ENCODE measurements around the gene EIF3L. TPM values are rescaled to one million over a fixed set of nuclear protein-coding genes. Genes with fewer than 3 reads are reported as not detected.
"Not testable (repeated sequence)": the region's sequence is repeated elsewhere in the genome, so short reads cannot be mapped to it uniquely, and the experiment has no call there.

The EIF3L gene
- 312 to 325 TPM (median 323 TPM) in 3 replicates for total RNA-seq
- long read RNA-seq, transcript EIF3L-203 (13 exons, 3,220 nt), result major isoform, 308 of 331 reads
- long read RNA-seq, partial matches to known transcripts, result 9 of 331 reads
- long read RNA-seq, other reads (novel, unspliced or antisense), result 12 of 331 reads

GRCh38 chr22:37849089-37849751 lies at the start of gene EIF3L:
Gene EIF3L (plus strand): TSS chr22:37849419. CDS start chr22:37849450, 31 bp downstream.
- Mint-ChIP-seq H3K4me3 (ENCODE audit: unreplicated experiment) (peak within 1 kb of the TSS; percentile 79), H3K36me3 (ENCODE audit: low read depth) (peaks cover 18% of the 10 kb centered on the region), H3K4me1 (ENCODE audit: low read depth) (peaks cover 29% of the 10 kb centered on the region), H3K27ac (ENCODE audit: unreplicated experiment) (peak within 1 kb of the TSS; percentile 99), H3K9me3 (ENCODE audit: low read depth) (peaks cover 3% of the 10 kb centered on the region), H3K27me3 (ENCODE audit: low read depth) (no peaks in the 10 kb centered on the region)
- peak; percentile 97 for DNase-seq (ENCODE audit: low spot score)
- TF ChIP-seq CTCF (IDR thresholded peaks at IDR 0.05), result no peak

- not testable (repeated sequence) for H3K9me3 Mint-ChIP-seq (ENCODE audit: low read depth); DNase-seq (ENCODE audit: low spot score); H3K36me3 Mint-ChIP-seq (ENCODE audit: low read depth); H3K4me3 Mint-ChIP-seq (ENCODE audit: unreplicated experiment); H3K27ac Mint-ChIP-seq (ENCODE audit: unreplicated experiment); H3K27me3 Mint-ChIP-seq (ENCODE audit: low read depth)
- peaks cover 13% of the 10 kb centered on the region for H3K4me1 Mint-ChIP-seq (ENCODE audit: low read depth)
These were observed 49.2 kb upstream of the EIF3L start for GRCh38 chr22:37799979-37800378.

- Mint-ChIP-seq H3K27ac (ENCODE audit: unreplicated experiment) (peak overlapping the region; percentile 49), H3K27me3 (ENCODE audit: low read depth) (no peaks in the 10 kb centered on the region), H3K9me3 (ENCODE audit: low read depth) (no peaks in the 10 kb centered on the region), H3K36me3 (ENCODE audit: low read depth) (no peaks in the 10 kb centered on the region), H3K4me3 (ENCODE audit: unreplicated experiment) (peak overlapping the region; percentile 70), H3K4me1 (ENCODE audit: low read depth) (peaks cover 30% of the 10 kb centered on the region)
- no peak for TF ChIP-seq CTCF (IDR thresholded peaks at IDR 0.05)
- DNase-seq (ENCODE audit: low spot score), result no peak
These were observed 47.3 kb upstream of the EIF3L start for GRCh38 chr22:37801946-37802309.

- no peak for DNase-seq (ENCODE audit: low spot score)
- peak overlapping the region; percentile 70 for H3K4me3 Mint-ChIP-seq (ENCODE audit: unreplicated experiment)
- H3K4me1 Mint-ChIP-seq (ENCODE audit: low read depth), result peaks cover 36% of the 10 kb centered on the region
- H3K27me3 Mint-ChIP-seq (ENCODE audit: low read depth), result no peaks in the 10 kb centered on the region
- peak; percentile 32 for TF ChIP-seq CTCF (IDR thresholded peaks at IDR 0.05)
- H3K36me3 Mint-ChIP-seq (ENCODE audit: low read depth), result no peaks in the 10 kb centered on the region
- peak overlapping the region; percentile 27 for H3K27ac Mint-ChIP-seq (ENCODE audit: unreplicated experiment)
- H3K9me3 Mint-ChIP-seq (ENCODE audit: low read depth), result no peaks in the 10 kb centered on the region
These were observed 46.7 kb upstream of the EIF3L start for GRCh38 chr22:37802310-37803194.

- DNase-seq (ENCODE audit: low spot score), result no peak
- Mint-ChIP-seq H3K9me3 (ENCODE audit: low read depth) (no peaks in the 10 kb centered on the region), H3K4me1 (ENCODE audit: low read depth) (peaks cover 37% of the 10 kb centered on the region), H3K27ac (ENCODE audit: unreplicated experiment) (no peak overlapping the region), H3K36me3 (ENCODE audit: low read depth) (no peaks in the 10 kb centered on the region), H3K27me3 (ENCODE audit: low read depth) (no peaks in the 10 kb centered on the region), H3K4me3 (ENCODE audit: unreplicated experiment) (peak overlapping the region; percentile 70)
- no peak for TF ChIP-seq CTCF (IDR thresholded peaks at IDR 0.05)
These were observed 46.0 kb upstream of the EIF3L start for GRCh38 chr22:37803195-37803638.

All from chondrocyte (in vitro differentiated cells).